Ascending aorta (tissue), 2 donors: Measurements from ENCODE around the gene BTBD2. TPM values are rescaled to one million over a fixed set of nuclear protein-coding genes. Genes with fewer than 3 reads are reported as not detected.
A peak's percentile ranks its signal among the peaks of the same experiment; 100 is the strongest.

Experiments
- DNase-seq, 2 donors: peaks; one replicate each; pipeline ENCODE4 v3.0.0-alpha.2; 2019; ENCODE audit warnings: low spot score in 2 of 2
- H3K27ac ChIP-seq, 2 donors: fragments of 200-600 bp; sonication (generic); one replicate each; pipeline ENCODE4 v1.5.1; 2016 to 2017; ENCODE audit warnings: mild to moderate bottlenecking in 1 of 2
- H3K27me3 ChIP-seq: fragments of 200-600 bp; sonication (generic); one replicate; pipeline ENCODE4 v1.5.1; 2017
- H3K36me3 ChIP-seq, 2 donors: fragments of 200-600 bp; sonication (generic); one replicate each; pipeline ENCODE4 v1.5.1; 2016
- H3K4me1 ChIP-seq, 2 donors: fragments of 200-600 bp; sonication (generic); one replicate each; pipeline ENCODE4 v1.5.1; 2016 to 2017; ENCODE audit warnings: mild to moderate bottlenecking in 1 of 2
- H3K4me3 ChIP-seq, 2 donors: fragments of 200-600 bp; sonication (generic); one replicate each; pipeline ENCODE4 v1.5.1; 2016 to 2017; ENCODE audit warnings: mild to moderate bottlenecking in 1 of 2
- H3K9me3 ChIP-seq, 2 donors: fragments of 200-600 bp; sonication (generic); one replicate each; pipeline ENCODE4 v1.5.1; 2016
- intact Hi-C: fragments of 100-400 bp; cut with DNase I; formaldehyde crosslinking; loops from one replicate; pipeline ENCODE4 v1.15.1; 2023
- total RNA-seq: library from RNA; depleted of rRNA; stranded (reverse); fragments of >200 nt; gene quantifications from one replicate; pipeline ENCODE4 v1.1.0, GENCODE V29; 2016
- TF ChIP-seq, protein P1 (sequence below), 3 experiments: fragments of 200-600 bp in 2 of 3; fragments of 450-650 bp in 1 of 3; sonication (generic) in 2 of 3; IDR thresholded peaks; one replicate each; pipeline ENCODE4 v1.5.1; 2016 to 2019; ENCODE audit warnings: antibody characterized with exemption in 3 of 3, mild to moderate bottlenecking in 1 of 3, moderate library complexity in 1 of 3

Gene BTBD2
- total RNA-seq, 1 donor from 2014 or later = 90.1 TPM

DNA sequence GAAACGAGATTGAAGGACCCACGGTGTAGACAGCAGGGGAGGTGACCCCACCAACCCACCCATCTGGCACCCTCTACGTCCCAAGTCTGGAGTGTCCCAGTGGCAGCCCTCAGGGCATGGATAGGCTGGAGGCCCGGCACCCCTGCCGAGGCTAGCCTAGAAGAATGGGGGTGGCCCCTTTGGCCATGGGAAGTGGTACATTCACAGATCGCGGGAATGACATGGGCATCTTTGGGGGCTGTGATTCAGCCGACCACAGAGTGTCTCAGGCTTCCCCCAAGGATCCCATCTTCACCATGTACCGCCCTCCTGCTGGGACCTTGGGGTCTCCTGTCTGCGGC is 46.8 kb upstream of the BTBD2 start:
- peaks cover 12 to 33% of the 10 kb centered on the region in 2 donors for H3K4me1 ChIP-seq
- intact Hi-C loops = no loop called here
- no peaks in the 10 kb centered on the region for H3K27me3 ChIP-seq
- no peak overlapping the region for H3K27ac ChIP-seq
- peak overlapping the region in 1 of 2 donors; percentile 70 for H3K4me3 ChIP-seq
- no peaks in the 10 kb centered on the region for H3K36me3 ChIP-seq
- H3K9me3 ChIP-seq = no peaks in the 10 kb centered on the region
- DNase-seq = no peak
- TF ChIP-seq, protein P1, sequence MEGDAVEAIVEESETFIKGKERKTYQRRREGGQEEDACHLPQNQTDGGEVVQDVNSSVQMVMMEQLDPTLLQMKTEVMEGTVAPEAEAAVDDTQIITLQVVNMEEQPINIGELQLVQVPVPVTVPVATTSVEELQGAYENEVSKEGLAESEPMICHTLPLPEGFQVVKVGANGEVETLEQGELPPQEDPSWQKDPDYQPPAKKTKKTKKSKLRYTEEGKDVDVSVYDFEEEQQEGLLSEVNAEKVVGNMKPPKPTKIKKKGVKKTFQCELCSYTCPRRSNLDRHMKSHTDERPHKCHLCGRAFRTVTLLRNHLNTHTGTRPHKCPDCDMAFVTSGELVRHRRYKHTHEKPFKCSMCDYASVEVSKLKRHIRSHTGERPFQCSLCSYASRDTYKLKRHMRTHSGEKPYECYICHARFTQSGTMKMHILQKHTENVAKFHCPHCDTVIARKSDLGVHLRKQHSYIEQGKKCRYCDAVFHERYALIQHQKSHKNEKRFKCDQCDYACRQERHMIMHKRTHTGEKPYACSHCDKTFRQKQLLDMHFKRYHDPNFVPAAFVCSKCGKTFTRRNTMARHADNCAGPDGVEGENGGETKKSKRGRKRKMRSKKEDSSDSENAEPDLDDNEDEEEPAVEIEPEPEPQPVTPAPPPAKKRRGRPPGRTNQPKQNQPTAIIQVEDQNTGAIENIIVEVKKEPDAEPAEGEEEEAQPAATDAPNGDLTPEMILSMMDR (IDR thresholded peaks at IDR 0.05) = no peak

DNA sequence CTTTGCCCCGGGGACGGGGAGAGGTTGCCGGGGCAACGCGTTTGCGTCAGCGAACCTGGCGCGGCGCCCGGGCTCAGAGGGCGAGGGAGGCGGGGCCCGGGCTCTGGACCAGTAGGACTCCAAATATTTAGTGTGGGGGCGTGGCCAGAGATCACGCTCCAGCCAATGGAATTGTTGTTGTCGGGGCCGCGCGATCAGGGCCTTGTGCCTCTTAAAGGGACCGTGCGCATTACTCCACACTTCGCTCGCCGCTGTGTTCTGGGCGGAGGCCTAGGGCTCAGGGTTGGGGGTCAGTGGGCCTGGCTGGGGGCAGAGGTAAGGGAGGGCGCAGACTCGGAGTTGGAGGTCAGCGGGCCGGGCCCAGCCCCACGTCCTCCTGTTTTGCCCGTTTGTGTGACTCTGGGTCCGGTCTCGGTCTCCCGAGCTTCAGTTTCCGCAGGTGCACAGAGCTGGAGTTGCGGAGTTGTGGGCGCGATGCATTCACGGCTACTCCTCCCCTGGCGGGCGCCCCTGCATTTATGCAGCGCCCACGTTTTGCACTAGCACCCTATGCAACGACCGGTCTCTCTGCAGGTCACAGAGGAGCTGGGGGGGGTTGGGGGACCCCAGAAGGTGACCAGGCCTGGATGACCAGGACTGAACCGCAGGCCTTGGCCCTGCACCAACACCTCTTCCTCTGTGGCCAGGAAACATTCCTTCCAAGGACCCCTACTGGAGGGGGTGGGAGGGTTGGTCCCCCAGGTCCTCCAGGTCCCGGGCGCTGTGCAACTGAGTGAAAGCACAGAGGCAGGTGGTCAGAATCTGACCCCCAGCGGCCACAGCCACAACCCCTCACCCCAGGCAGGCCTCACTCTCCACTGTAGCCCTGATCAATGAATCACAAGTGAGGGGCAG is 46.2 kb upstream of the BTBD2 start:
- Histone ChIP-seq H3K9me3 (no peaks in the 10 kb centered on the region), H3K27me3 (no peaks in the 10 kb centered on the region), H3K27ac (peak overlapping the region; percentile 98 to 99), H3K36me3 (no peaks in the 10 kb centered on the region), H3K4me3 (peak overlapping the region; percentile 70 to 85), H3K4me1 (peaks cover 12 to 36% of the 10 kb centered on the region in 2 donors)
- peak; percentile 97 to 99 for DNase-seq
- TF ChIP-seq, protein P1 (IDR thresholded peaks at IDR 0.05) = no peak
- intact Hi-C loops = loop anchor here (1.0 to 2.0 kb wide), 4 partner anchors 10 to 35 kb away; partner anchors contain the start of genes IZUMO4, MKNK2 and MOB3A

DNA sequence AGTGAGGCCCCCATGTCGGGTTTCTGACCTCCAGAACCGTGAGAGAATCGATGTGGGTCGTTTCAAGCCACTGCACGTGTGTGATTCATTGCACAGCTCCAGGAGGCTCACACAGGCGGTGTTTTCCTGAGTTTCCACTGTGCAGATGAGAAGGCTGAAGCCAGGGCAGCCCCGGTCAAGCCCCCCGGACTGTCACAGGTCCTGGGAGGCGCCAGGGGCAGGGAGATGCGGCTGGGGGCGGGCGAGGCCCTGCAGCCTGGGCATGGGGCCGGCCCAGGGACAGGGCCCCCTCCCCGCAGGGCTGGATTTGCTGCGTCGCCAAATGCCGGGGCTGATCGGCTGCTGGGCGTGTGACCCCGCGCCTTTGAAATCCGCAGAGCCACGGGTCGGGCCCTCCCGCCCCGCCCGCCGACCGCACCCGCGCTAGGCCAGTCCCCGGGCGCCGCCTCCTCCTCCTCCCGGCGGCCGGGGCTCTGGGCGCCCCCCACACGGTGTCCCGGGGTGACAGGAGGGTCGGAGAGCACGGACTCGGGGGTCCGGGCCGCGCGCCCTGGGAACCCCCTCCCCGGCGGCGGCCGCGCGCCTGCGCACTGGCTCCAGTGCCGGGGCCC is 45.5 kb upstream of the BTBD2 start:
- H3K36me3 ChIP-seq = no peaks in the 10 kb centered on the region
- intact Hi-C loops = loop anchor here (1.0 to 2.0 kb wide), 4 partner anchors 10 to 36 kb away; partner anchors contain the start of genes IZUMO4, MKNK2 and MOB3A
- no peaks in the 10 kb centered on the region for H3K9me3 ChIP-seq
- H3K27ac ChIP-seq = peak overlapping the region; percentile 98 to 99
- DNase-seq = peak in 1 of 2 donors; percentile 80
- H3K4me1 ChIP-seq = peaks cover 16 to 44% of the 10 kb centered on the region in 2 donors
- TF ChIP-seq, protein P1 (IDR thresholded peaks at IDR 0.05) = no peak
- no peaks in the 10 kb centered on the region for H3K27me3 ChIP-seq
- H3K4me3 ChIP-seq = peak overlapping the region; percentile 70 to 85

DNA sequence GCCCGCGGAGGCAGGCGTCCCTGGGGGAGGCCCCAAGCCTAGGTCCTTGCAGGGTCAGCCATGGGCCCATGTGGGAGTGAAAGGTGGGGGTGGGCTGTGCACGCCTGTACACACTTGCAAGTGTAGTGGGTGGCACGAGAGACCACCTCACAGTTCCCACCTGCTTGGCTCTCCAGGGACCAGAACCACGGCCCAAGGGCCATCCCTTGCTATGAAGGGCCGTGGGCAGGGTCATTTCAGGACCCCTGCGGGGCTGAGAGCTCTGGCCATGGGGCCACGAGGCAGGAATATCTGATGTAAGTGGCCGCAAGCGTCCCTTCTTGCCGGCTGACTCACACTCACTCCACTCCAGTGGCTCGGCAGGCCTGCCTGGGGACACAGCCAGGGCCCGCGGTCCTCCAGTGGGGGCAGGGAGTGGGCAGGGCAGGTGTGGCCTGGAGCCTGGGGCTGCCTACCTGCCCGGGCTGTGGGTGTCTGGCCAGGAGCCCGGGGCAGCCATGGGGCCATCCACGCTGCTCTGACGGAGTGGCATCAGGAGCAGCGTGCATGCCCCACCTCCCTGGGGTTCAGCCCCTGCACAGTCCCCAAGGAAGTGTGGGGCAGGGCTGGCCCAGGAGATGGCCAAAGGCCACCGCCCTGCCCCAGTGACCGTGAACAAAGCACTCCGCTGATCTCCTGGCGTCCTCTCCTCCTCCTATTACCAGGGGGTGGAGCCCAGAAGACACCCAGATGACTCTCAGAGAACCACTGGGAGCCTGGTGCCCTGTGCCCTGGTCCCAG is 44.1 kb upstream of the BTBD2 start:
- intact Hi-C loops = loop anchor here (2.0 kb wide), 1 partner anchor 37 kb away; the partner anchor contains the start of genes IZUMO4 and MOB3A
- no peaks in the 10 kb centered on the region for H3K9me3 ChIP-seq
- peak overlapping the region; percentile 98 to 99 for H3K27ac ChIP-seq
- no peaks in the 10 kb centered on the region for H3K27me3 ChIP-seq
- TF ChIP-seq, protein P1 (IDR thresholded peaks at IDR 0.05) = no peak
- peaks cover 22 to 49% of the 10 kb centered on the region in 2 donors for H3K4me1 ChIP-seq
- peak overlapping the region; percentile 70 to 85 for H3K4me3 ChIP-seq
- no peaks in the 10 kb centered on the region for H3K36me3 ChIP-seq
- peak; percentile 39 to 88 for DNase-seq
